Retina (tissue), 1 donor: ENCODE results near the gene RGS3.

Source experiments
- DNase-seq: peaks from one replicate; pipeline ENCODE4 v3.0.0-alpha.2; 2016

The RGS3 gene

GRCh38 chr9:113645227-113645977 is 181.9 kb downstream of the RGS3 start:
- DNase-seq = no peak

GRCh38 chr9:113645978-113646253 is 182.4 kb downstream of the RGS3 start:
- DNase-seq = no peak

- DNase-seq = no peak
Observed at GRCh38 chr9:113646491-113646890, 183.0 kb downstream of the RGS3 start.
